ENCODE results near the gene STOM. TPM values are rescaled to one million over a fixed set of nuclear protein-coding genes. Genes with fewer than 3 reads are reported as not detected.
A peak's percentile ranks its signal among the peaks of the same experiment; 100 is the strongest.

The STOM gene
- total RNA-seq, 1 experiment from 2014 or later: 45.8 TPM

DNA sequence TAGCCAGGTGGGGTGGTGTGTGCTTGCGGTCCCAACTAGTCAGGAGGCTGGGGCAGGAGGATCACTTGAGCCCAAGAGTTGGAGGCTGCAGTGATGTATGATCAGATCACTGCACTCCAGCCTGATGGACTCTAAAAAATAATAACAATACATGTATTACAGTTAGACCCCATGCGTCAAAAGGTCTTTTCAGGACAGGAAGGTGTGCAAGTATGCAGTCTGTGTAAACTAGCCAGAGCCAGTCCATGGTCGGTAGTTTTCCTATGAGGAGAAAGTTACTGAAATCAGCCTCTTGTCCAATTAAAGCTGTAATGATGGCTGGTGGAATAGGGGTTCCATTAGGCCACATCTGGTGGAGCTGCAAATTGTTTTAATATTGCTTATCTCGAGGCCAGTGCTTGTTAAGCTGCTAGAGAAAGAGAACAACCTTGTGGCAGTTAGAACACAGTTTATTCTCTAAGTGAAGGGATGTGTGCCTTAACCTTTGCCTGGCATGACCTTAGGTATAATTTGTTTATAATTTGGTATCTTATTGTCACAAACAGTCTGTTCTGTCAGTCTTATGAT is 1.5 kb upstream of the STOM start:
- no peak for DNase-seq (ENCODE audit: low read depth)

GRCh38 chr9:121368745-121369144 is 1.3 kb downstream of the STOM start:
- DNase-seq (ENCODE audit: low read depth): no peak

- DNase-seq (ENCODE audit: low read depth): peak; percentile 23
Observed at GRCh38 chr9:121368138-121368522, 1.9 kb downstream of the STOM start.

DNA sequence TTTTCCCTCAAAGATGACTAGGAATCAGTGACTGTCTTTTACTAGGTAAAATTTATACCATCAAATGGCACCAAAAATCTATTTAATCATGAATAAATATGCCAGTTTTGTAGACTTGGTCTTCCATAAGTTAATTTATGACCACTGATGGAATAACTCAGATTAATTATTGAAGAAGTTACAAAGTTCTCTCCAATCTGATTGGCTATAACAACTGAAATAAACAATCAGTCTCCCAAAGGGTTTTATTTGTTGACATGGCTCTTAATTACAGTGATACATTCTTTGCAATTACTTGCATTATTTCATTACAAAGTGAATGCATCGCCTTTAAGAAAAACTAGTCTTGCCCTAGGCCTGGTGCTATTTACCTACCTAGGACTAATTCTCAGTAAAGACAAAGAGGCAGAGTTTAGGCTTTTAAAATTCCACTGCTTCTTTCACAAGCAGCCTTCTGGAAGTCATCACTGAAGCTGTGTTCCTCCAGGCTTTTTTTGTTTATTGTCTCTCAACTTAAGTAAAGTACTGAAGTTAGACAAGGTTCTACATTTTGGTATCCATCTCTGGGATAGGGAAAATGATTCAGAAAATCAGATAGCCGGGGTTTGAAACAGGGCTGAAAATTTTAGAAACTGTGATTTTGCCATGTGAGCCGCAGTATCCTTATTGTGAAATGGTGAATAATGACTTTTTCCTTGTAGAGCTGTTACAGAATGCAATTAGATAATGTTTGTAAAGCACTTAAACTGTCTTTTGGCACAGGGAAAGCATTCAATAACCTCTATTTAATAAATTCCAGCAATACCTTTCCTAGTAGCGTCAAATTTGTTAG is 2.5 kb downstream of the STOM start:
- no peak for DNase-seq (ENCODE audit: low read depth)

DNA sequence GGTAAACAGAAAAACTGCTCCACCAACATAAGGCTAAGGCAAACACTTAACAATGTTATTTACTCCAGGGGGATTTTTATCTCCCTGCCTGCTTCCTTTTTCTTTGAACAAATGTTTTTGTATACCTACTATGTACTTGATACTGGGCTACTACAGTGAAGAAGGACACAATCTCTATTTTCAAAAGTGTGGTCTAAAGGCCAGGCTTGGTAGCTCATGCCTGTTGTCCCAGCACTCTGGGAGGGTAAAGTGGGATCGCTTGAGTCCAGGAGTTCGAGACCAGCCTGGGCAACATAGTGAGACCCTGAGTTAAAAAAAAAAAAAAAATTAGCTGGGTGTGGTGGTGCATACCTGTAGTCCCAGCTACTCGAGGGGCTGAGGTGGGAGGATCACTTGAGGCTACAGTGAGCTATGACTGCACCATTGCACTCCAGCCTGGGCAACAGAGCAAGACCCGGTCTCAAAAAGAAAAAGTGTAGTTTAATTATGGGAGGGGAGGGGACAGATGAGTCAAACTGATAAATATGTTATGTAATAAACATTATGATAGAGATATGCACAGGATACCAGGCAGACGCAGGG is 3.3 kb downstream of the STOM start:
- DNase-seq (ENCODE audit: low read depth): no peak

- no peak for DNase-seq (ENCODE audit: low read depth)
Observed at GRCh38 chr9:121365564-121365963, 4.5 kb downstream of the STOM start.

DNA sequence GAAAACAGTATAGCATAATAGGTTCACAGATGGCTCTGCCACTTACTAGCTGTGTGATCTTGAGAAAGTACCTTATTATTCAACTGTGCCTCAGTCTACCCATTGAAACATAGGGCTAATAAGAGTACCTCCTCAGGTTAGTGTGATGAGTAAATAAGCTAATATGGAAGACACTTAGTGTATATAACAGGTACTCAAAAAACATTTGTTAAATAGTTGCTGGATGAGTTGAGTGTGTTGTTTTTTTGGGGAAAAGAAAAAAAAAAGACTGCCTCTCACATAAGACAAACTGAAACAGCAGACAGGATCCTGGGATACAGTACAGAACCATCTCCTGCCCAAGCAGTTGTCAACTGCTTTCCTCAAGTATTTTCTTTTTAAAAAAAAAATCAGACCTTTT is 5.2 kb downstream of the STOM start:
- DNase-seq (ENCODE audit: low read depth): no peak

DNA sequence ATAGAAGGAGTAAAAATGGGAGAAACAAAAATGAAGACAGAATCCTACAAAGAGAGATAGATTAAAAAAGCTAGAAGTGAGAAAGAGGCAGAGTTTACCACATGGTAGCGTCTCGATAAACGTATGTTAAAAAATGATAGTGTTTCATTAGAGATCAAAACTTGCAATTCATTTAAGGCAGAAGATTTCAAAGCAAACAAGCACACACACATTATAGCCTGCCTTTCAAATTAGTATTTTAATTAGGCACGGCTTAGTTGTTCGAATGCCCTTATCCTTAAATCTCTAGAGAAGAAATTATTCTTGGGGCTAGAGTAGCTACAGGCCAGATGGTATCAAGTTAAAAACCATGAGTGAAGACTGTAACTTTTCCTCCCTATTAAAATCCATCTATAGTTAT is 6.0 kb downstream of the STOM start:
- no peak for DNase-seq (ENCODE audit: low read depth)

- DNase-seq (ENCODE audit: low read depth): no peak
Observed at GRCh38 chr9:121363622-121363961, 6.5 kb downstream of the STOM start.

DNA sequence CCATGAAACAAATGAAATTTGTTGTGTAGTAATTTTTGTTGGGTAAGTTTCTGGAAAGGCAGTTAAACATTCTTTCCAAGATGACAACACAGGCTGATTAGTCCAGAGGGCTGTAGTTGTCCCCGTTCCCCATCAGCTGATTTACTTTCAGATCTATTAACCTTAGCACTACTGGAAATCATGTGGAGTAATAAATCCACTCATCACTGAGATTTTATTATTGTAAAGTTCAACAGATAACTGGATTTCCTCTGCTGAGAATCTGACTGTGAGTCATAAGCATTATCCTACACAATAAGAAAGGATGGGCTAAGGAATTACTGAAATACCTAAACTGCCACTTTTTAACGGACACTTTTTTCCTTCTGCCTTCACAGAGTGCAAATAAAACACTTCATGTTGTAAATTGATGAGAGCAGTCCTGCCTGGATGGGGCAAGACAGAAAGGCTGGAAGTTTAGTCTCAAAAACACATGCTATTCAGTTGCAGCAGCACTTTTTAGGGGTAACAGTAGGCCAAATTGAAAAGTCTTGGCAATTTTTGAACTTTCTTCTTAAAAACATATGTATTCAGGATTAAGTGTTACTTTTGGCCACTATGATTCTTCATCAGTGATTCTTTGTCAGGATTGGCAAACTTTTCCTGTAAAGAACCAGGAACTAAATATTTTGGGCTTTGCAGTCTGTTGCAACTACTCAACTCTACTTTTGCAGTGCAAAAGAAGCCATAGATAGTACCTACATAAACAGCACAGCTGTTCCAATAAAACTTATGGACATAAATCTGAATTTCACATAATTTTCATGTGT is 7.0 kb downstream of the STOM start:
- peak; percentile 75 for DNase-seq (ENCODE audit: low read depth)

GRCh38 chr9:121360601-121361374 is 9.3 kb downstream of the STOM start:
- DNase-seq (ENCODE audit: low read depth): peak; percentile 89

DNA sequence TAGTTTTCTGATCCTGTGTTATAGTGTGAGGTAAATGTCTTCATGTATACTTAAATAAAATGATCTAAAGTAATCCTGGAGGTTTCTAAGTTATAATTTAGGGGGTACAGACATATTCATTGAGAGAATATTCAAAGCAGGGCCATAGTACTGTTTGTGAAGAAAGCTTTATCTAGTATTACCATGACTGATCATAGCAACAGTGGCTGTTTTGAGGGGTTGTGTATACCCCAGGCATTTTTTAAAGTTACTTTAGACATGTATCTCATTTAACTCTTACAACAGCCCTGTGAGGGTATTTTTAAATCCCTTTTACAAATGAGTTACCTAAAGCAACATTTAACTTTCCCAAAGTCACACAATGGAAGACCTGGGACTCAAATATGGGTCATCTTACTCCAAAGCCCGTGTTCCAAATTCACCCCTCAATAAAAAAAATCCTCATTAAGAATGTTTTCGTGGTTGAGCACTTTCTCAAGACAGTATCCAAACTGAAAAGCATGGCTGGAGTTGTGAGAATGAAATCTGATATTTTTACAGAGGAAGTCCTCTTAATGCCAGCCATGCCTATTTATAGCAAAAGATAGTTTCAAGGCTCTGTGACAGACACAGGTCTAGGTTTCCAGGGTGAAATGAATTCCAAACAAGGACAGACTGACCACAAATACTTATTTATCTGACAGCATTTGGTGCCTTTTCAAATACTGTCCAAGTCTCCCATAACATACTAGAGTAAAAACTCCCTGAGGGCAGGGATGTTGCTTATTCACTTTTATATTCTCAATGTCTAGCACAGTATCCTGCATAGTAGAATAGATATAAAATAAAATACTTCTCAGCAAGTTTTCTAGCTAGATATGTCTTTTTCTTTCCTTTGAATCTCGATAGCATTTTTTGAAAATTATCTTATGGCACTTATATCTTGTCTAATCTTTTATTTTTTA is 10.4 kb downstream of the STOM start:
- peak; percentile 91 for DNase-seq (ENCODE audit: low read depth)

GRCh38 chr9:121358751-121359150 is 11.3 kb downstream of the STOM start:
- no peak for DNase-seq (ENCODE audit: low read depth)

GRCh38 chr9:121357011-121357410 is 13.0 kb downstream of the STOM start:
- no peak for DNase-seq (ENCODE audit: low read depth)

- no peak for DNase-seq (ENCODE audit: low read depth)
Observed at GRCh38 chr9:121354762-121355161, 15.3 kb downstream of the STOM start.

- no peak for DNase-seq (ENCODE audit: low read depth)
Observed at GRCh38 chr9:121354141-121354540, 15.9 kb downstream of the STOM start.

GRCh38 chr9:121353241-121354061 is 16.6 kb downstream of the STOM start:
- DNase-seq (ENCODE audit: low read depth): no peak

- DNase-seq (ENCODE audit: low read depth): peak; percentile 96
Observed at GRCh38 chr9:121350993-121351561, 19.0 kb downstream of the STOM start.

GRCh38 chr9:121350036-121350435 is 20.0 kb downstream of the STOM start:
- DNase-seq (ENCODE audit: low read depth): no peak
